Fibroblast of skin of left biceps (primary cell): ENCODE data around the gene VAPB.

ENCODE experiments used
- DNase-seq, 2 experiments: peaks; one replicate each; pipeline ENCODE4 v3.0.0-alpha.2; 2013; ENCODE audit warnings: low read depth in 2 of 2

Gene VAPB

GRCh38 chr20:58461104-58461503, 72.1 kb downstream of the VAPB start:
- DNase-seq = no peak

- no peak for DNase-seq
Observed at GRCh38 chr20:58461899-58462298, 72.9 kb downstream of the VAPB start.

DNA sequence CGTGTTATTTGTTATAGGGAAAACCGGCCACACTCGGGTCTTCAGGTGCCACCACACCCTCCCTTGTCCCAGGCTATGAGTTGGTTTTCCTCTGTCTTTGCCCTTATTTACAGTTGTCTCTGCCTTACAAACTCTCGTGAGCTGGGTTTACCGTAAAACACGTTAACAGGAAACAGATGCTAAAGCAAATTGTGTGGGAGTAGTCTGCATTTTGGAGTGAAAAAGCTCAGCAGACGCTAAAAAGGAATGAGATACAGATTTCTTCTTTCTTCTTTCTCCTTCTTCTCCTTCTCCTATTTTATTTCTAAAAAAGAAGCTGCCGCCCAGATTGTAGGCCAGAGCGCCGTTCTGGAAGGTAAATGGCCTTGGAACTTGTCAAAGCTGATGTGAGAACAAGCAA, 74.2 kb downstream of the VAPB start:
- no peak for DNase-seq

DNA sequence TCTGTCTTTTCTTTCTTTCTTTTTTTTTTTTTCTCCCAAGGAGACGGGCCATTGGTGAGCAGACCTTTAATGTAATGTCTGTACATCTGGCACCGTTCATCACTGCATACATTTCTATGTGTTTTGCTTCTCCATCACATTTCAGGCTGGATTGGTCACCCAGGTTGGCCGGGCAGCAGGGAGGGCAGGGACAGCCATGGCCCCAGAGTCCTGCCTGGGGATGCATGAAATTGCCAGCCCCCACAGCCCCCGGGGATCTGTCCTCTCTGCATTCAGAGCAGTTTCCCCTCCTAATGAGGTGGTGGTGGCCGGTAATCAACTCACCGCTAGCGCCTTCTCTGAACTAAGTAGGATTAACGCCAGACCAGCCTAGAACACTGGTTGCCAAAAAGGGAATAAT, 75.8 kb downstream of the VAPB start:
- DNase-seq = no peak

DNA sequence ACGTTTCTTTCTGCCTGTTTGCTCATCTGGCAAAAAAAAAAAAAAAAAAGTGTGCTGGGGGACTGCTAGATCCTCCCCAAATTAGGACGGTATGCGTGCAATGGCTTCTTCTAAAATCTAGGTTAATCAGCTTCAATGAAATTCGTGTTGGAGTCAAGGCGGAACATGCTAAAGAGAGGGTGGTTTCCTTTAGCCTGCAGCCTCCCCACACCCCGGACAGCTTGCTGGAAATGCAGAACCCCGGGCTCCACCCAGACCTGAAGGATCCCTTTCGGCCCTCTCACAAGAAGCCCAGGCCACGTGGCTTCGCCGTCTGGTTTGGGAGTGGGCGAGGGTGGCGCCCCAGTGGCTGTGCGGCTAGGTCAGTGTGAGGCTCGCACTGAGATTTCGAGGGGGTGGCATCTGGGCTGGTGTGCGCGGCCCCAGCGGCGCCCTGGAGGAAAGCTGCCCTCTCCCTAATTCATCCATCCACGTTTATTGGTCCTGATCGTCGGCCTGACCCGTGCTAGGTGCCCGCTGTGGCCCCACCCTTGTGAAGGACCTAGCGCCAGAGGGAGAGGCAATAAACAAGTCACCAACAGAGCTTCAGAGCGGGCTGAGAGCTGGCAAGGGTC, 77.2 kb downstream of the VAPB start:
- DNase-seq = no peak

DNA sequence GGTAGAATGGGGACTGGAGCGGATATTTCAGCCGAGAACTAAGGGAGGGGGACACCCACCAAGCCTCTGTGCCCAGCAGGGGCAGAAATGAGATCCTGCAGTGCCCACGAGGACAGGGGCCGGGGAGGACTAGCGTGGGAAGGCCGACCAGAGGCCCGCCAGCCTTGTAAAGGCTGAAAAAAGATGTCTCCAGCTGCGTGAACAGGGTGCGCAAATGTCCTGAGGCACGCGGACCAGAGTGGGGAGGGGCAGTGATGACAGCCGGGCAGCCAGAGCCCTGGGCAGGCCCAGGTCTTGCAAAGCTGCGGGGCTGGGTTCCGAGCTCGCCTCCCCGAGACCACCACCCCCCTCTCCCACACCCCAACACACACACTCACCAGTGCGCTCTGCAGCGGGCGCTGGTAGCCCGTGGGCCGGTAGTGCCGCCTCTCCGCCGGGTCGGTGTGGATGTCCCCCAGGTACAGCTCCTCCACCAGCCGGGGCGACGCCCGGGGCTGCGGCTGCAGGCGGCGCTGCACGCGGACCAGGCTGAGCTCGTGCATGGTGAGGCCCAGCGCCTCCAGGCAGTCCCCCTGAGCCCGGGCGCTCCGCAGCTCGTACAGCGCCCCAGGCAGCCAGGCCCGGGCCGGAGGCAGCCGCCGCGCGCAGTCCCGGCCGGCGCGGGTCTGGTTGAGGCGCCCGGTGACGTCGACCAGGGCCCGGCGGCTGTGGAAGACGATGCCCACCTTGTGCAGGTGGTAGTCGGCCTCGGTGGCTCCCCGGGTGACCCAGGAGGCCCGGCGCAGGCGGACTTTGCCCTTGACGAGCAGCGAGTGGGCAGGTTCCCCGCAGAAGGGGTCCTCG, 77.9 kb downstream of the VAPB start:
- no peak for DNase-seq

- DNase-seq = no peak
Observed at GRCh38 chr20:58467572-58468527, 78.8 kb downstream of the VAPB start.

- DNase-seq = no peak
Observed at GRCh38 chr20:58469616-58470015, 80.6 kb downstream of the VAPB start.

DNA sequence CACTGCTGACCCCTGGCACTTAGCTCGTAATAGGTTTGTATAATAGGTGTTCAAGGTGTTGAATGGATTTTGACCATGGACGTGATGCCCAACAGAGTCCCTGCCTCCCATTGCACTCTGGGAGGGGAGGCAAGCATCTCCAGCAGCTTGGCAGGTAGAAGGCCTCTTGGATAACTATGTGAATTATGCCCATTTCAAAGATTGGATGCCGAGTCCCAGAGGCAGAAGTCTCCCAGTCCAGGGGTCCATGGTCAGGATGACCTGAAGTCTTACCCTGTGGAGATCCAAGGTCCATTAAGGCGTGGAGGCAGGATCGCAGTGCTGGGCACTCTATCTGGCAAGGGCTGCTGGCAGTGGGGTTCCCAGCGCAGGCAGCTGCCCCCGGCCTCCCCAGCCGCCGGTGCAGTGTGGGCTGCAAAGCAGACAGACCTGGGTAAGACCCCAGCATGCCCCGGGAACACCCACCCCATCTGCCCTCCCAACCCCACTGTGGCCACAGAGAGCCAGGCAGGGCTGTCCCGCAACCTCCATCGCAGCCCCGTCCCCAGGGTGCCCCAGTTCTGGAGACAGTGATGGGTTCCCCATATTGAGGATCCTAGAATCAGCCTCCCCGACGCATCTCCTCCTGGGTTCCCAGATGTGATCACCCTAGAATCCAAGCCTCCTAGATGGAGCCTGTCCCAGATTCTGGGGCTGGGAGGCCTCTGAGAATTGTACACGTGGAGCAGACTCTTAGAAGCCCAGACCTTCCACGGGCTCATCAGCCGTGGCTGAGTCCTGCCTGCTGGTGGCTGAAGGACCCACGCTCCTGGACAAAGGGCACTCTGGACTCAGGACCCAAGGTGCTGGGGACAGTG, 81.5 kb downstream of the VAPB start:
- no peak for DNase-seq

GRCh38 chr20:58471193-58472164, 82.5 kb downstream of the VAPB start:
- peak; percentile 45 for DNase-seq

GRCh38 chr20:58472273-58473018, 83.4 kb downstream of the VAPB start:
- DNase-seq = no peak

DNA sequence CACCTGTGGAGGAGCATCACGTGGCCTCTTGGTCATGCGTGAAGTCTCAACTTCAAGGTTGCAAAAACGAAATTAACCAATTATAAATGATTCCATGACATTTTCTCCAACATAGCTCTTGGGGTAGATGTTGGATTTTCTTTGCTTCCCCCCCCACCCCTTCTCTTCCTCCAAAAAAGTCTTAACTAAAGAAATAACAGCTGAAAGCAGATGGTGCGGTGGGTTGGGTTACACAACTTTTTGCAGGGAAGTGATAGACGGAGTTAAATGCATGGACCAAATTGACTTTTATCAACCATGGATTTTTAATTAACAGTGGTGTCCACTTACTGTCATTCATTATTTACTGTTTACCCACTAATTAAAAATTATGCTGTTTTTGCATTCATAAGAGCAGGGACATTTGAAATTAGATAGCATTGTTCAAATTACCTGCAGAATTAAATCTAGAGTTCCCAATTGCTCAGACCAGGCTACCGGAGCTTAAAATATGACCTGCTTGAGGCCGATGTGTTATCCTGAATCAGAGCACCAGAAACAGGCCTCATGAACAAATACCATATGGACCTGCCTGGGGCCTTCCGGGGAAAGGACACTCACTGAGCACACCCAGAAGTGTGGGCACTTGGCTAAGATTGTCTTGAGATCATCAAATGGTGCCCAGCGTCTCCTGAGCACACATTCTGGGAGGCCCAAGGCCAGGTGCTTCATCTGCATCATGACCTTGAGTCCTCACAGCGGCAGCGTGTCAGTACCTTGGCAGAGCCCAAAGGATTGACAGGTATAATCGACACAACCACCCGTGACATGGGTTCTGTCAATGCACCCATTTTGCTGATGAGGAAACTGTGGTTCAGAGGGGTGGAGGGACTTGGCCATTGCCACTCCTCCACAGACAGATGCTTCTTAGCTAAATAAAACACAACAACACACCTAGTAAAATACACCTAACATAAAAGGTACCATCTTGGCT, 84.7 kb downstream of the VAPB start:
- no peak for DNase-seq

DNA sequence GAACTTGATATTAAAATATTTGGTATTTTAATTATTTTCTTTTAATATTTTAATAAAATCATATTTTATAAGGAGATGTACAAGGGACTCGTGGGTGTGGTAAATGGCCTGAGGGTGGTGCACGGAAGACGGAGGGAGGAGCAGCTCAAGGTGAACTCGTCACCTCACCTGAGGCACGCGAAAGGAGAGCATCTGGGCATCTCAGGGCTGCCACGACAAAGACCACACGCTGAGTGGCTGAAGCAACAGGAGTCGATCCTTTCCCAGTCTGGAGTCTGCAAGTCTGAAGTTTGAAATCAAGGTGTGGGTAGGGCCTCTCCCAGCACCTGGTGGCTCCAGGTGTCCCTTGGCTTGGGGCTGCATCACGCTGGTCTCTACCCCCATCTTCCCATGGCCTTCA, 86.4 kb downstream of the VAPB start:
- DNase-seq = no peak

DNA sequence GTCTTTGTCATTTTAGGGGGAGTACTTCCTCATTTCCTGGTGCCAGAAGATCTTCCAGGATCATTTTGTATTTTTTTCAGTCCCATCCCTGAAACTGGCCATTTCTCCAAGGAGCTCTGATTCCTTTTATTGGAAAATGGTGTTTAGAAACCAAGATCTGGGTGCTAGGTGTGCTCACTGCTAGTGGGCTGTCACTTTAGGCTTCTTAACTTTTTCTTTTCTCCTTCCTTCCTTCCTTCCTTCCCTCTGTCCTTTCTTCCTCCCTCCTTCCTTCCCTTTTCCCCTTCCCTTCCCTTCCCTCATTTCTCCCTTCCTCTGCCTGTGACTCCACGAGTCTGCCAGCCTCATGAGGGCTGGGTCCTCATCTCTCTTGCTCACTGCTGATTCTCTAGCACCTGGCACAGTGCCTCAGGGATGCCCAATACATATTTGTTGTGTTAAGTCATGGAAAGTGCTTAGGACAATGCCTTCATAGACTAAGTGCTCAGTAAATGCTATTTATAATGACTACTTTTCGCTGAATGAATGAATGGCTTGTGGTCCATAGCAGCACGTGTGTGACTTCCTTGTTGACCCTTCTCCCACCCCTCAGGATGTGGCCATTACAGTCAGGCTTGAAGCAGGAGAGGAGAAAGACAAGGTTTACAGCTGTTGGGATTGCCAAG, 89.2 kb downstream of the VAPB start:
- no peak for DNase-seq

DNA sequence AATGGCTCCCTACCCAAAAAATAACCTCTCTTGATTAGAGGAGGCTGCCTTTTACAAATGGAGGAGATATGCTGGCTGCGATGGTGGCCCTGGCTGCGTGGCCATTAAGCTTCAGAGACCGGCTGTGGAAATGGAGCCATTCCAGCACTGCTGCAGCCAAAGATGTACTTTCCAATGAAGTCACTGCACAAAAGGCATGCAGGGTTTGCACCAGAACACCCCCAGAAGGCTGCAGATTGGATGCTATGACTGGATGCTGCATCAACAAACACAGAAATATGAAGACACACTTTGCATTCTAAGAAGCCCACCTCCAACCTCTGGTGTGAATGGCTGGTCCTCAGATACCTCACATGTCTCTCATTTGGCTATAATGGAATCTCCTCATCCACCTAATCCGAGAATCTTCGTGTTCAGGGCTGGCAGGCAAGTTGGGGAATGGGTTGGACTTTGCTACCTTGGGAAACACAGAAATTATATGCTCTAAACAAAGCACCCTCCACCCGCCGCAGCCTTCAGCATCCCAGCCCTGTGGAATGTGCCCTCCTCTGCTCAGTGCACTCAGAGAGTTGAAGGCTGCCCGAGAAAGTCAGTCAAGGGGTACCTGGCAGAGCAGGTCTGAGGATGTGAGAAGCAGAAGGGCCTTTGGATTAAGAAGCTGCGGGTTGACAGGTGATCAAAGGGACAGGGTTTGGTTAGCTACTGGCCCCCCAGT, 90.9 kb downstream of the VAPB start:
- no peak for DNase-seq

DNA sequence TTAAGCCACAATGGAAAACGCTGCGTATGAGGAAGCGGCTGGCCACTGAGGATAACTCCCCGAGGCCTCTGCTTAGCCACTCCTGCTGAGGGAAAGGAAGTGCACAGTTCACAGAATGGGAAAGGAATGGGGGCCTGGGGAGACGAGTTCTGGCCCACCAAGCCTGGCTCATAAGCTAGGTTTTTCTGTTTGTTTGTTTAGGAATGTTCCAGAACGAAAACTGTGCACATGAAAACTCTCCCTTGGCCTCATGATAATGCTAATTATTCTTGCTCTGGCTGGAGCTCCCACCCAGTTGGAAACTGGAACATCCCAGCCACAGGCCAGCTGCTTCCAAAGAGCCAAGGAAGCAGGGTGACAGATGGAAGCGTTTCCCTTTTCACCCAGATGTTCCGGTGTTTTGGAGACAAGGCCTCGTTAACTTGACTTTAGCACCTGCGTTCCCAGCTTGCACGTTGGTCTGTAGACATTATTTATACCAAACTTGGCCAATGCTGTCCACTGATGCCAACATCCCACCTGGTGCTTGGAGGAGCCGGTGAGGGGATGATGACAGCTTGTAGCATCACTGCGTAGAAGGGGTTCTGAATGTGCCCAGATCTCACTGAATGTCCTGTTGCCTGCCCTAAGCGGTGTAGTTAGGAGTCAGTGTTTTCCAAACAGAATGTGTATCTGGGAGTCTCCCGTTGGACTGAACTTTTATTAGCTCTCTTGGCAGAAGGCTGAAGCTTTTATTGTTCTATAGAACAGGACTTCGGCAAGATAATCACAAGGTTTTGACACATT, 91.7 kb downstream of the VAPB start:
- DNase-seq = no peak
